DOHH2 (cell line): ENCODE results near the gene ATP10D.

Experiments
- H3F3A ChIP-seq: fragments of 200-600 bp; sonication (generic), shearing (Covaris generic); 2 replicates; pipeline ENCODE4 v1.6.0; 2016; ENCODE audit warnings: antibody characterized with exemption, mild to moderate bottlenecking; ENCODE audit not compliant: control insufficient read depth, insufficient read depth
- H3K27ac ChIP-seq: fragments of 200-600 bp; sonication (generic); 2 replicates; pipeline ENCODE4 v1.5.1; 2014; ENCODE audit warnings: low read depth, mild to moderate bottlenecking, low read length, moderate library complexity
- H3K27me3 ChIP-seq: fragments of 200-600 bp; sonication (generic); 2 replicates; pipeline ENCODE4 v1.6.1; 2014; ENCODE audit warnings: mild to moderate bottlenecking, low read length, mixed read lengths; ENCODE audit not compliant: control insufficient read depth
- H3K36me3 ChIP-seq: fragments of 200-600 bp; sonication (generic); 2 replicates; pipeline ENCODE4 v1.6.1; 2014; ENCODE audit warnings: mild to moderate bottlenecking, low read length, moderate library complexity, mixed read lengths; ENCODE audit not compliant: control insufficient read depth
- H3K4me1 ChIP-seq: fragments of 200-600 bp; sonication (generic); 2 replicates; pipeline ENCODE4 v1.6.1; 2014; ENCODE audit warnings: mild to moderate bottlenecking, low read length, mixed read lengths; ENCODE audit not compliant: control insufficient read depth
- H3K4me2 ChIP-seq: fragments of 200-600 bp; sonication (generic); 2 replicates; pipeline ENCODE4 v1.6.0; 2014; ENCODE audit warnings: mild to moderate bottlenecking, low read length, moderate library complexity
- H3K4me3 ChIP-seq: fragments of 200-600 bp; sonication (generic); 2 replicates; pipeline ENCODE4 v1.5.1; 2014; ENCODE audit warnings: mild to moderate bottlenecking, low read length, mixed read lengths
- H3K79me2 ChIP-seq: fragments of 200-600 bp; sonication (generic); 2 replicates; pipeline ENCODE4 v1.6.1; 2014; ENCODE audit warnings: mild to moderate bottlenecking, low read length, mixed read lengths; ENCODE audit not compliant: control insufficient read depth
- H3K9me2 ChIP-seq: fragments of 200-600 bp; sonication (generic); replicated peaks from 2 replicates; pipeline ENCODE4 v1.6.1; 2014; ENCODE audit warnings: mild to moderate bottlenecking, low read length, mixed read lengths; ENCODE audit not compliant: control insufficient read depth
- H3K9me3 ChIP-seq: fragments of 200-600 bp; sonication (generic); 2 replicates; pipeline ENCODE4 v1.6.1; 2014; ENCODE audit warnings: antibody characterized with exemption, low read length, mixed read lengths; ENCODE audit not compliant: control insufficient read depth, insufficient read depth
- H4K20me1 ChIP-seq: fragments of 200-600 bp; sonication (generic); 2 replicates; pipeline ENCODE4 v1.6.0; 2014; ENCODE audit warnings: low read depth, mild to moderate bottlenecking, antibody characterized with exemption, low read length, moderate library complexity; ENCODE audit not compliant: control insufficient read depth, insufficient read depth
- CTCF ChIP-seq: fragments of 200-600 bp; sonication (generic); IDR thresholded peaks from one replicate; pipeline ENCODE4 v1.5.1; 2014; ENCODE audit warnings: antibody characterized with exemption, mild to moderate bottlenecking, low read depth, low read length; ENCODE audit not compliant: poor library complexity, severe bottlenecking
- EZH2phosphoT487 ChIP-seq: fragments of 200-600 bp; sonication (generic); IDR thresholded peaks from 2 replicates; pipeline ENCODE4 v1.6.1; 2017; ENCODE audit warnings: borderline replicate concordance, mild to moderate bottlenecking, antibody characterized with exemption, low read length, moderate library complexity, mixed read lengths

Gene ATP10D

GRCh38 chr4:47505666-47506065, 20.6 kb downstream of the ATP10D start:
- Histone ChIP-seq H3K9me3 (no peaks in the 10 kb centered on the region), H4K20me1 (no peaks in the 10 kb centered on the region), H3K9me2 (no peaks in the 10 kb centered on the region), H3K27me3 (no peaks in the 10 kb centered on the region), H3K4me3 (no peak overlapping the region), H3K36me3 (peaks cover 12% of the 10 kb centered on the region), H3K4me1 (peaks cover 48% of the 10 kb centered on the region), H3K27ac (no peak overlapping the region), H3K79me2 (peaks cover 46% of the 10 kb centered on the region), H3F3A (0 out of 2 replicates have a peak, but pooled peaks cover 3% of the 10 kb centered on the region), H3K4me2 (no peak overlapping the region)
- TF ChIP-seq CTCF (no peak), EZH2phosphoT487 (no peak)

- H3K4me1 ChIP-seq: peaks cover 54% of the 10 kb centered on the region
- peak overlapping the region; percentile 34 for H3K27ac ChIP-seq
- peaks cover 36% of the 10 kb centered on the region for H3K36me3 ChIP-seq
- H3K27me3 ChIP-seq: no peaks in the 10 kb centered on the region
- H3K9me2 ChIP-seq: no peaks in the 10 kb centered on the region
- no peaks in the 10 kb centered on the region for H4K20me1 ChIP-seq
- TF ChIP-seq CTCF (peak; percentile 54), EZH2phosphoT487 (no peak)
- peaks cover 34% of the 10 kb centered on the region for H3K79me2 ChIP-seq
- H3K9me3 ChIP-seq: no peaks in the 10 kb centered on the region
- H3K4me3 ChIP-seq: peak overlapping the region; percentile 4; the same call in 1 of the 2 replicates
- 0 out of 2 replicates have a peak, but pooled peaks cover 3% of the 10 kb centered on the region for H3F3A ChIP-seq
- H3K4me2 ChIP-seq: peak overlapping the region; percentile 44
Measured at GRCh38 chr4:47510506-47511143, 25.6 kb downstream of the ATP10D start.

- Histone ChIP-seq H3K36me3 (peaks cover 49% of the 10 kb centered on the region), H3K4me2 (no peak overlapping the region), H3K79me2 (peaks cover 22% of the 10 kb centered on the region), H3K9me2 (no peaks in the 10 kb centered on the region), H3F3A (no peaks in the 10 kb centered on the region), H3K27ac (no peak overlapping the region), H3K9me3 (no peaks in the 10 kb centered on the region), H3K4me3 (no peak overlapping the region), H3K27me3 (no peaks in the 10 kb centered on the region), H4K20me1 (no peaks in the 10 kb centered on the region), H3K4me1 (peaks cover 59% of the 10 kb centered on the region)
- TF ChIP-seq EZH2phosphoT487: no peak
- TF ChIP-seq CTCF: no peak
Measured at GRCh38 chr4:47513461-47513860, 28.4 kb downstream of the ATP10D start.
